Activated naive CD8-positive, alpha-beta T cell treated with anti-CD3 and anti-CD28 coated beads, Interleukin-2, amount 50 U/mL, for 16 hours (primary cell): ENCODE results near the gene GRIK5.

Experiments
- DNase-seq: peaks from one replicate; pipeline ENCODE4 v3.0.0-alpha.2; 2020; ENCODE audit warnings: low read depth, low spot score

The GRIK5 gene

DNA sequence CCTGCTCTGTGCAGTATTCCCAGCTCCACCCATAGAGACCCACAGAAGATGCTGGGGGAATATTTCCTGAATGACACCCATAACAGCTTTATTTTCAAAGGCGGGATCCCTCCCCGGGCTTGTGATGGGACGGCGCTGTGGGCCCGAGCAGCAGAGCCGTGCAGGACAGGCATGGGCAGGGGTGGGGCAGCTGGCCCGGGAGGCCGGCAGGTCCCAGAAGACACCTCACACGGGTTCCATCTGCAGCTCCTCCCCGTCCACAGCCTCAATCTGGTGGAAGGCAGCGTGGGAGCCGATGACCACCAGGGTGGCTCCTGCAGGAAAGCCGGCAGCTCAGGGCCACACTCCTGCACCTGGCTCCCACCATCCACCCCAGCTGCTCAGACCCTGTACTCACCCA, 113.4 kb downstream of the GRIK5 start:
- no peak for DNase-seq

GRCh38 chr19:41955521-41955920, 114.5 kb downstream of the GRIK5 start:
- DNase-seq = no peak

GRCh38 chr19:41951686-41952172, 118.3 kb downstream of the GRIK5 start:
- DNase-seq = peak; percentile 75
